ENCODE data around the gene TRIM41.

The TRIM41 gene

DNA sequence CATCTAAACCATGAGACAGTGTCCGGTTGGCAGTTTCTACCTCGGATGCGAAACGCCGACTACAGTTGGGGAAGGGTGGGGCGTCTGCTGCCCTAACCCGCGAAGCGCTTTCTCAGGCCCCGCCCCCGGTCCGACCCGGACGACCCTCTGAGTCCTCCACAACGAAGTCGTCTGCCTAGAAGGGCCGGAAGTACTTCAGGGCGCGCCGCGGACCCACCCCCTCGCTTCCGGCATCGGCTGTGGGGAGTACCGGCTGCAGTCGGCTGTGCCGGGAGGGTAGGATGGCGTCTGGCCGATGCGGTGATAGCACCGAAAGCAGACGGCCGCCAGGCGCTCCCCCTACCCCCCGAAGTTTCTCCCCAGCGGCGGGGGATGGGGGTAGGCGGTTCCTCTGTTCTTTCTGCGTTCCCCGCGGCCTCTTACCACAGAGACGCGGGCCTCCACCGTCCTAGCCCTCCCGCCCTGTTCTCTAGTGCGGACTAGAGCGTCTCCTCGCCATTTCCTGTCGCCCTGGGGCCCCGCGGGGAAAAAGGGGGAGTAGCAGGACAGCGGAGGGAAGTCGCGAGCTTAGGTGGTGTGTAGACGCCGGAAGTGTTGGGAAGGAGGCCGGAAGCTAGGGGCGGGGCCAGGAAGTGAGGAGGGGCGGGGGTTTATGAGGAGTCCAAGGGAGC lies at the start of gene TRIM41:
Gene TRIM41 (plus strand): TSS at position 224 of the 671 bp plus-strand sequence. CDS start 719 bp downstream, outside the sequence.
- CTCF ChIA-PET: interaction anchor here (0.6 to 1.4 kb wide), 6 partner anchors 13 to 51 kb away, joined by 3 to 4 read pairs (median 3); no protein-coding TSS in a partner anchor
- POLR2A ChIA-PET: interaction anchor here (0.6 to 4.4 kb wide), 21 partner anchors 9 to 323 kb away, joined by 3 to 49 read pairs (median 6); partner anchors contain the start of genes RACK1, TRIM52 and TRIM7
- H3K27ac ChIP-seq (ENCODE audit: extremely low read depth, low read depth, low read length): peak within 1 kb of the TSS; percentile 85
- TF ChIP-seq ZNF561 (tag by site-specific recombination; IDR thresholded peaks at IDR 0.05; ENCODE audit: borderline replicate concordance) (no peak; the same call in 1 of the 2 replicates), ZNF48 (tag by site-specific recombination; IDR thresholded peaks at IDR 0.05) (no peak), ZNF416 (tag by site-specific recombination; IDR thresholded peaks at IDR 0.05) (no peak), TRIM28 (IDR thresholded peaks at IDR 0.05; ENCODE audit: borderline replicate concordance, low read length) (peak; percentile 30; the same call in 1 of the 2 replicates), ZNF155 (tag by site-specific recombination; IDR thresholded peaks at IDR 0.05) (no peak), ZFP41 (tag by site-specific recombination; IDR thresholded peaks at IDR 0.05; ENCODE audit: borderline replicate concordance) (no peak), ZNF248 (tag by site-specific recombination; IDR thresholded peaks at IDR 0.05) (no peak), KLF8 (tag by site-specific recombination; IDR thresholded peaks at IDR 0.05) (peak; percentile 96), ZNF223 (tag by site-specific recombination; IDR thresholded peaks at IDR 0.05) (no peak), ZNF544 (tag by site-specific recombination; IDR thresholded peaks at IDR 0.05) (no peak), ZNF114 (tag by site-specific recombination; IDR thresholded peaks at IDR 0.05) (no peak), ZNF791 (tag by site-specific recombination; IDR thresholded peaks at IDR 0.05) (no peak), ZNF121 (tag by site-specific recombination; IDR thresholded peaks at IDR 0.05) (no peak), ZNF670 (tag by site-specific recombination; IDR thresholded peaks at IDR 0.05; ENCODE audit: low read depth) (no peak), ZNF600 (tag by site-specific recombination; IDR thresholded peaks at IDR 0.05) (no peak), ZSCAN23 (tag by site-specific recombination; IDR thresholded peaks at IDR 0.05) (peak; percentile 74), ZNF621 (tag by site-specific recombination; IDR thresholded peaks at IDR 0.05) (no peak), ZEB2 (tag by site-specific recombination; IDR thresholded peaks at IDR 0.05) (peak; percentile 95), ZNF76 (tag by site-specific recombination; IDR thresholded peaks at IDR 0.05; ENCODE audit: borderline replicate concordance, low read depth) (peak; percentile 83; the same call in 1 of the 2 replicates), ZNF266 (tag by site-specific recombination; IDR thresholded peaks at IDR 0.05; ENCODE audit: low read depth) (no peak), ZNF558 (tag by site-specific recombination; IDR thresholded peaks at IDR 0.05) (peak; percentile 55; the same call in 1 of the 2 replicates), ZNF148 (tag by site-specific recombination; IDR thresholded peaks at IDR 0.05; ENCODE audit: borderline replicate concordance) (peak; percentile 82; the same call in 1 of the 2 replicates), ZNF140 (tag by site-specific recombination; IDR thresholded peaks at IDR 0.05) (no peak), ZNF610 (tag by site-specific recombination; IDR thresholded peaks at IDR 0.05; ENCODE audit: borderline replicate concordance) (no peak), ZNF792 (tag by site-specific recombination; IDR thresholded peaks at IDR 0.05) (no peak), ZNF214 (tag by site-specific recombination; IDR thresholded peaks at IDR 0.05; ENCODE audit: borderline replicate concordance) (no peak), ZNF514 (tag by site-specific recombination; IDR thresholded peaks at IDR 0.05) (no peak), ZNF658 (tag by site-specific recombination; IDR thresholded peaks at IDR 0.05) (no peak)
- TF ChIP-seq, protein P1, sequence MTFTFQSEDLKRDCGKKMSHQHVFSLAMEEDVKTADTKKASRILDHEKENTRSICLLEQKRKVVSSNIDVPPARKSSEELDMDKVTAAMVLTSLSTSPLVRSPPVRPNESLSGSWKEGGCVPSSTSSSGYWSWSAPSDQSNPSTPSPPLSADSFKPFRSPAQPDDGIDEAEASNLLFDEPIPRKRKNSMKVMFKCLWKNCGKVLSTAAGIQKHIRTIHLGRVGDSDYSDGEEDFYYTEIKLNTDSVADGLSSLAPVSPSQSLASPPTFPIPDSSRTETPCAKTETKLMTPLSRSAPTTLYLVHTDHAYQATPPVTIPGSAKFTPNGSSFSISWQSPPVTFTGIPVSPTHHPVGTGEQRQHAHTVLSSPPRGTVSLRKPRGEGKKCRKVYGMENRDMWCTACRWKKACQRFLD (tag by site-specific recombination; IDR thresholded peaks at IDR 0.05): no peak
- TF ChIP-seq, protein P2, sequence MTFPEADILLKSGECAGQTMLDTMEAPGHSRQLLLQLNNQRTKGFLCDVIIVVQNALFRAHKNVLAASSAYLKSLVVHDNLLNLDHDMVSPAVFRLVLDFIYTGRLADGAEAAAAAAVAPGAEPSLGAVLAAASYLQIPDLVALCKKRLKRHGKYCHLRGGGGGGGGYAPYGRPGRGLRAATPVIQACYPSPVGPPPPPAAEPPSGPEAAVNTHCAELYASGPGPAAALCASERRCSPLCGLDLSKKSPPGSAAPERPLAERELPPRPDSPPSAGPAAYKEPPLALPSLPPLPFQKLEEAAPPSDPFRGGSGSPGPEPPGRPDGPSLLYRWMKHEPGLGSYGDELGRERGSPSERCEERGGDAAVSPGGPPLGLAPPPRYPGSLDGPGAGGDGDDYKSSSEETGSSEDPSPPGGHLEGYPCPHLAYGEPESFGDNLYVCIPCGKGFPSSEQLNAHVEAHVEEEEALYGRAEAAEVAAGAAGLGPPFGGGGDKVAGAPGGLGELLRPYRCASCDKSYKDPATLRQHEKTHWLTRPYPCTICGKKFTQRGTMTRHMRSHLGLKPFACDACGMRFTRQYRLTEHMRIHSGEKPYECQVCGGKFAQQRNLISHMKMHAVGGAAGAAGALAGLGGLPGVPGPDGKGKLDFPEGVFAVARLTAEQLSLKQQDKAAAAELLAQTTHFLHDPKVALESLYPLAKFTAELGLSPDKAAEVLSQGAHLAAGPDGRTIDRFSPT (tag by site-specific recombination; IDR thresholded peaks at IDR 0.05): no peak
- TF ChIP-seq, protein P3, sequence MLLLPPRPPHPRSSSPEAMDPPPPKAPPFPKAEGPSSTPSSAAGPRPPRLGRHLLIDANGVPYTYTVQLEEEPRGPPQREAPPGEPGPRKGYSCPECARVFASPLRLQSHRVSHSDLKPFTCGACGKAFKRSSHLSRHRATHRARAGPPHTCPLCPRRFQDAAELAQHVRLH (tag by site-specific recombination; IDR thresholded peaks at IDR 0.05): peak; percentile 90

More for the DNA sequence above, at the start of gene TRIM41:
- Histone ChIP-seq H3K36me3 (ENCODE audit: control insufficient read depth in 2 of 2, insufficient read depth in 1 of 2, low read length in 2 of 2) (peaks cover 9 to 28% of the 10 kb centered on the region in 2 experiments; a peak in 2 of 3 replicates), H3K4me3 (ENCODE audit: low read depth, low read length) (peak within 1 kb of the TSS; percentile 92), H3K9me3 (ENCODE audit: control insufficient read depth, insufficient read depth, low read depth, low read length) (no peaks in the 10 kb centered on the region), H3K4me1 (ENCODE audit: control insufficient read depth, insufficient read depth, low read length) (no peaks in the 10 kb centered on the region)
